SK-N-MC (cell line): ENCODE data around the gene CCDC197.

Experiments
- EZH2 ChIP-seq: fragments of 200-600 bp; sonication (generic); IDR thresholded peaks from one replicate; pipeline ENCODE4 v1.6.1; 2017; ENCODE audit warnings: antibody characterized with exemption
- FOXP2 ChIP-seq: optimal IDR thresholded peaks from 2 replicates; pipeline ENCODE3; 2011; ENCODE audit warnings: mild to moderate bottlenecking, moderate library complexity; ENCODE audit not compliant: insufficient read depth; ENCODE audit errors: extremely low read length, control extremely low read depth
- POLR2AphosphoS5 ChIP-seq: IDR thresholded peaks from 2 replicates; pipeline ENCODE4 v1.6.1; 2012; ENCODE audit warnings: mild to moderate bottlenecking, low read depth, low read length, borderline replicate concordance

- TF ChIP-seq EZH2 (no peak), POLR2AphosphoS5 (no peak), FOXP2 (no peak)
Measured at GRCh38 chr14:94016446-94016976, 19.4 kb downstream of the CCDC197 start.
